Endothelial cell of umbilical vein (primary cell): ENCODE results near the gene CHST14. TPM values are rescaled to one million over a fixed set of nuclear protein-coding genes. Genes with fewer than 3 reads are reported as not detected.

Source experiments
- BruUV-seq: library from RNA; stranded (reverse); fragments of 400-500 nt; replicated peaks from 2 replicates; lab custom pipeline; 2021; lab: Mats Ljungman, UMichigan
- CTCF ChIA-PET: fragments of 300-600, 350-600 bp; sonication (Branson Sonifier 250); formaldehyde crosslinking; loops from one replicate; lab custom pipeline; 2021; ENCODE audit warnings: antibody characterized with exemption, inconsistent platforms; lab: Charles Lee
- POLR2A ChIA-PET: fragments of 300-600, 350-600 bp; sonication (Branson Sonifier 250); formaldehyde crosslinking; loops from one replicate; lab custom pipeline; 2021; ENCODE audit warnings: antibody characterized with exemption, inconsistent platforms; lab: Charles Lee
- DNase-seq: peaks from one replicate; pipeline ENCODE4 v3.0.0-alpha.2; 2011; ENCODE audit warnings: low read depth, low spot score
- FAIRE-seq: peaks from 2 replicates; lab custom pipeline; 2011; peaks lifted over from hg19 to GRCh38; lab: Jason Lieb, UNC
- H2AFZ ChIP-seq: 2 replicates; pipeline ENCODE4 v1.6.0; 2012; ENCODE audit warnings: low read depth, low read length, control low read depth, inconsistent platforms
- H3K27ac ChIP-seq: 2 replicates; pipeline ENCODE4 v1.5.1; 2011; ENCODE audit warnings: low read depth, mild to moderate bottlenecking, control low read depth, low read length, moderate library complexity; ENCODE audit not compliant: insufficient read depth
- H3K27me3 ChIP-seq, 2 experiments: 2 replicates each; pipeline versions ENCODE4 v1.6.0 to v1.6.1; 2011; ENCODE audit warnings: low read length in 2 of 2, mixed read lengths in 1 of 2; ENCODE audit not compliant: control insufficient read depth in 2 of 2, insufficient read depth in 2 of 2
- H3K36me3 ChIP-seq, 2 experiments: 2 replicates in 1 of 2; 3 replicates in 1 of 2; pipeline ENCODE4 v1.5.1; 2011; ENCODE audit warnings: low read length in 2 of 2, mild to moderate bottlenecking in 1 of 2, moderate library complexity in 1 of 2; ENCODE audit not compliant: control insufficient read depth in 2 of 2, insufficient read depth in 2 of 2; ENCODE audit errors: extremely low read depth in 1 of 2
- H3K4me1 ChIP-seq: 3 replicates; pipeline ENCODE4 v1.5.1; 2011; ENCODE audit warnings: mild to moderate bottlenecking, low read length; ENCODE audit not compliant: control insufficient read depth, insufficient read depth; ENCODE audit errors: extremely low read depth
- H3K4me2 ChIP-seq: 2 replicates; pipeline ENCODE4 v1.6.1; 2011; ENCODE audit warnings: low read length, control low read depth, mixed read lengths; ENCODE audit not compliant: insufficient read depth
- H3K4me3 ChIP-seq, 3 experiments: fragments of 200-600 bp in 1 of 3; sonication (generic), shearing (Covaris generic) in 1 of 3; replicated peaks in 1 of 3; 2 replicates each; pipeline ENCODE4 v1.5.1; 2011 to 2016; ENCODE audit warnings: control low read depth in 3 of 3, low read length in 3 of 3, mild to moderate bottlenecking in 2 of 3, inconsistent platforms in 1 of 3, low read depth in 1 of 3, moderate library complexity in 1 of 3; ENCODE audit not compliant: insufficient read depth in 1 of 3
- H3K79me2 ChIP-seq: 2 replicates; pipeline ENCODE4 v1.6.0; 2012; ENCODE audit warnings: low read length, inconsistent platforms; ENCODE audit not compliant: control insufficient read depth, insufficient read depth
- H3K9ac ChIP-seq: replicated peaks from 2 replicates; pipeline ENCODE3; 2011; ENCODE audit warnings: low read length, control low read depth; ENCODE audit not compliant: insufficient read depth; ENCODE audit errors: extremely low read depth
- H3K9me1 ChIP-seq: replicated peaks from 3 replicates; pipeline ENCODE4 v1.6.0; 2011; ENCODE audit warnings: mild to moderate bottlenecking, low read length; ENCODE audit not compliant: control insufficient read depth, insufficient read depth; ENCODE audit errors: extremely low read depth
- H3K9me3 ChIP-seq: replicated peaks from 2 replicates; pipeline ENCODE4 v1.5.1; 2012; ENCODE audit warnings: low read length, inconsistent platforms; ENCODE audit not compliant: control insufficient read depth, insufficient read depth
- H4K20me1 ChIP-seq: replicated peaks from 2 replicates; pipeline ENCODE3; 2011; ENCODE audit warnings: mild to moderate bottlenecking, low read length; ENCODE audit not compliant: control insufficient read depth, insufficient read depth; ENCODE audit errors: extremely low read depth
- FOS ChIP-seq: IDR thresholded peaks from 2 replicates; pipeline ENCODE4 v1.6.1; 2011; ENCODE audit warnings: mild to moderate bottlenecking, low read length, moderate library complexity, borderline replicate concordance; ENCODE audit not compliant: insufficient read depth
- GATA2 ChIP-seq: IDR thresholded peaks from 2 replicates; pipeline ENCODE4 v1.7.0; 2011; ENCODE audit warnings: low read depth, mild to moderate bottlenecking, moderate library complexity, mixed read lengths, low read length; ENCODE audit not compliant: insufficient read length, insufficient read depth
- JUN ChIP-seq: IDR thresholded peaks from 2 replicates; pipeline ENCODE4 v1.6.1; 2011; ENCODE audit warnings: borderline replicate concordance, low read depth; ENCODE audit not compliant: insufficient read length, insufficient read depth
- MYC ChIP-seq: IDR thresholded peaks from one replicate; pipeline ENCODE4 v1.6.1; 2011; ENCODE audit warnings: mild to moderate bottlenecking, low read depth, low read length
- POLR2A ChIP-seq: IDR thresholded peaks from 2 replicates; pipeline ENCODE4 v1.6.1; 2012; ENCODE audit warnings: low read depth, mild to moderate bottlenecking, control low read depth, low read length
- POLR2AphosphoS5 ChIP-seq: IDR thresholded peaks from 2 replicates; pipeline ENCODE4 v1.6.1; 2012; ENCODE audit warnings: low read depth, mild to moderate bottlenecking, control low read depth, low read length, moderate library complexity; ENCODE audit not compliant: insufficient read depth
- dilution Hi-C: fragments of 300-500 bp; cut with MboI; formaldehyde crosslinking; loops from one replicate; pipeline ENCODE4 v1.15.0; 2019; ENCODE audit warnings: low sequenced_read_pairs; ENCODE audit not compliant: extremely low pct_ligation_motif_present
- intact Hi-C: fragments of 100-400 bp; cut with micrococcal nuclease; formaldehyde crosslinking; loops from one replicate; pipeline ENCODE4 v1.10.0; 2022
- polyA plus RNA-seq, 4 experiments: library from polyadenylated mRNA; depleted of rRNA in 3 of 4; stranded (reverse) in 3 of 4; unstranded in 1 of 4; fragments of >200 nt; gene quantifications; 2 replicates each; pipeline versions ENCODE4 v1.2.1 to v1.2.3, GENCODE V29; 2011 to 2012; ENCODE audit warnings: missing spikeins in 1 of 4
- total RNA-seq: library from RNA; stranded (reverse); gene quantifications from 2 replicates; pipeline ENCODE4 v1.2.3, GENCODE V29; 2021
- TF ChIP-seq, protein P1 (sequence below): IDR thresholded peaks from 2 replicates; pipeline ENCODE4 v1.6.1; 2011; ENCODE audit not compliant: insufficient read depth, insufficient read length
- TF ChIP-seq, protein P2 (sequence below), 2 donors: IDR thresholded peaks; 1 replicate in 1 of 2; 2 replicates in 1 of 2; pipeline ENCODE4 v1.5.1; 2011; ENCODE audit warnings: low read length in 2 of 2, mild to moderate bottlenecking in 2 of 2, moderate library complexity in 2 of 2, control low read depth in 1 of 2, inconsistent platforms in 1 of 2, low read depth in 1 of 2; ENCODE audit not compliant: insufficient read depth in 1 of 2; ENCODE audit errors: extremely low read depth in 1 of 2

The CHST14 gene
- total and polyA plus RNA-seq, 2 donors (not counting 3 experiments of a cell fraction or from before 2014, with no cell fraction given): 35.1 to 49.2 TPM

DNA sequence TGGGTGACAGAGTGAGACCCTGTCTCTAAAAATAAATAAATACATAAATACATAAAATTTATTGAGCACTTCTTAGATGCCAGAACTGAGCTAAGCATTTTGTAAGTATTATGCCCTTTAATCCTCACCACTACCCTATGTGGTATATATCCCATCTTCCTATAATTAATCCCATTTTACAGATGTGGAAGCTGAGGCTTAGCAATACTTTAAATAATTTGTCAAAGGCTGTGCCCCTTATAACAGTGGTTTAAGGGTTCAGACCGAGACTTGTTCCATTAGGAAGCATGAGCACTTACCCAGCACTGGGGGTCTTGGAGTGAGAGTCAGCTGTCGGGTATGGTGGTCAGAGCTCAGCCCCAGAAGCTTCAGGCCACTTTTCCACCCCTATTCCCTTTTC, 7.5 kb upstream of the CHST14 start:
- TF ChIP-seq, protein P1, sequence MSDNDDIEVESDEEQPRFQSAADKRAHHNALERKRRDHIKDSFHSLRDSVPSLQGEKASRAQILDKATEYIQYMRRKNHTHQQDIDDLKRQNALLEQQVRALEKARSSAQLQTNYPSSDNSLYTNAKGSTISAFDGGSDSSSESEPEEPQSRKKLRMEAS: no peak
- TF ChIP-seq, protein P2, sequence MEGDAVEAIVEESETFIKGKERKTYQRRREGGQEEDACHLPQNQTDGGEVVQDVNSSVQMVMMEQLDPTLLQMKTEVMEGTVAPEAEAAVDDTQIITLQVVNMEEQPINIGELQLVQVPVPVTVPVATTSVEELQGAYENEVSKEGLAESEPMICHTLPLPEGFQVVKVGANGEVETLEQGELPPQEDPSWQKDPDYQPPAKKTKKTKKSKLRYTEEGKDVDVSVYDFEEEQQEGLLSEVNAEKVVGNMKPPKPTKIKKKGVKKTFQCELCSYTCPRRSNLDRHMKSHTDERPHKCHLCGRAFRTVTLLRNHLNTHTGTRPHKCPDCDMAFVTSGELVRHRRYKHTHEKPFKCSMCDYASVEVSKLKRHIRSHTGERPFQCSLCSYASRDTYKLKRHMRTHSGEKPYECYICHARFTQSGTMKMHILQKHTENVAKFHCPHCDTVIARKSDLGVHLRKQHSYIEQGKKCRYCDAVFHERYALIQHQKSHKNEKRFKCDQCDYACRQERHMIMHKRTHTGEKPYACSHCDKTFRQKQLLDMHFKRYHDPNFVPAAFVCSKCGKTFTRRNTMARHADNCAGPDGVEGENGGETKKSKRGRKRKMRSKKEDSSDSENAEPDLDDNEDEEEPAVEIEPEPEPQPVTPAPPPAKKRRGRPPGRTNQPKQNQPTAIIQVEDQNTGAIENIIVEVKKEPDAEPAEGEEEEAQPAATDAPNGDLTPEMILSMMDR (IDR thresholded peaks at IDR 0.05; ENCODE audit: extremely low read depth in 1 of 2, insufficient read depth in 1 of 2, low read depth in 1 of 2, low read length in 2 of 2): no peak
- no peak for TF ChIP-seq POLR2A
- TF ChIP-seq JUN: no peak

DNA sequence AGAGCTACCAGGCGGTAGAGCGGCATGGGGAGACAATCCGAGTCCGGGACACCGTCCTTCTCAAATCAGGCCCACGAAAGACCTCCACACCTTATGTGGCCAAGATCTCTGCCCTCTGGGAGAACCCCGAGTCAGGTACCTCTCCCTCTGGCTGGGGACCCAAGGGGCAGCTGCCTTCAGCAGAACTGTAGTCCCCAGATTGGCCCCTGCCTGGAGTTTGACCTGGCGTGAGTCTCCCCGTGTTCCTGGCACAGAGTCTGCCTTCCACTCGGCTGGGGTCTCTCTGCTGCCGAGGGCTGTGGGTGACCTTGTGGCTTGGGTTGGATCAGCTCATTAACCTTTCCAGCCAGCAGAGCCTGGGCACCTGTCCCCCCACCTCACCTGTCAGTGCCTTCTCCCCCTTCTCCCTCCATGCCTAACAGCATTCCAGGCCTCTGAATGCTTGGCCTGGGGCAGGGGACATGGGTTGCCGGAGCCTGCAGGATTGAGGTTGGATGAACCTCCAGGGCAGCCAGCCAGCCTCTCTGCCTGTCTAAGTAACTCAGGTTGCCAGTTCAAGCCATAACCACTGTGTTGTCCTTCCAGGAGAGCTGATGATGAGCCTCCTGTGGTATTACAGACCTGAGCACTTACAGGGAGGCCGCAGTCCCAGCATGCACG, 6.8 kb upstream of the CHST14 start:
- POLR2A ChIA-PET: no interaction called here
- H3K79me2 ChIP-seq: no peaks in the 10 kb centered on the region
- intact Hi-C loops: no loop called here
- H3K4me2 ChIP-seq: no peak overlapping the region
- dilution Hi-C loops: no loop called here
- H3K36me3 ChIP-seq: peaks cover 0 to 31% of the 10 kb centered on the region in 2 experiments
- H3K9me3 ChIP-seq: no peaks in the 10 kb centered on the region
- no peaks in the 10 kb centered on the region for H3K4me1 ChIP-seq
- no peak for DNase-seq
- CTCF ChIA-PET: interaction anchor here (1.2 kb wide), 1 partner anchor 9 kb away, joined by 3 read pairs; no protein-coding TSS in a partner anchor
- no peak overlapping the region for H3K27ac ChIP-seq
- no peaks in the 10 kb centered on the region for H3K9me1 ChIP-seq
- no peaks in the 10 kb centered on the region for H4K20me1 ChIP-seq
- no peak for FAIRE-seq
- no peak overlapping the region for H3K4me3 ChIP-seq
- no peak overlapping the region for H3K9ac ChIP-seq
- no peak overlapping the region for H2AFZ ChIP-seq
- no TSS peak for BruUV-seq
- TF ChIP-seq POLR2A: no peak
- TF ChIP-seq JUN: no peak
- TF ChIP-seq, protein P1: no peak
- no peak for TF ChIP-seq GATA2
- no peak for TF ChIP-seq FOS
- no peak for TF ChIP-seq POLR2AphosphoS5
- no peak for TF ChIP-seq MYC
- H3K27me3 ChIP-seq: no peaks in the 10 kb centered on the region

More for the DNA sequence above, 7.5 kb upstream of the CHST14 start:
- CTCF ChIA-PET: interaction anchor here (1.2 kb wide), 1 partner anchor 9 kb away, joined by 3 read pairs; no protein-coding TSS in a partner anchor
- Histone ChIP-seq H3K27ac (no peak overlapping the region), H2AFZ (no peak overlapping the region), H4K20me1 (no peaks in the 10 kb centered on the region), H3K4me2 (no peak overlapping the region), H3K79me2 (no peaks in the 10 kb centered on the region), H3K9ac (no peak overlapping the region), H3K4me3 (no peak overlapping the region), H3K4me1 (no peaks in the 10 kb centered on the region), H3K27me3 (no peaks in the 10 kb centered on the region), H3K9me3 (no peaks in the 10 kb centered on the region), H3K36me3 (peaks cover 0 to 33% of the 10 kb centered on the region in 2 experiments), H3K9me1 (no peaks in the 10 kb centered on the region)
- FAIRE-seq (no peak), DNase-seq (no peak)
- dilution Hi-C loops (no loop called here), intact Hi-C loops (no loop called here)
- no TSS peak for BruUV-seq
- POLR2A ChIA-PET: no interaction called here
